G401.6 (cell line): ENCODE measurements around the gene EXTL1.

Experiments used
- FAIRE-seq: peaks from 2 replicates; lab custom pipeline; 2012; peaks lifted over from hg19 to GRCh38; lab: Jason Lieb, UNC

The EXTL1 gene

GRCh38 chr1:26025060-26025459 lies 3.5 kb downstream of the EXTL1 start:
- no peak for FAIRE-seq

- FAIRE-seq: no peak
Observed at GRCh38 chr1:26025517-26025916, 3.9 kb downstream of the EXTL1 start.

- FAIRE-seq: no peak
Observed at GRCh38 chr1:26027716-26028489, 6.3 kb downstream of the EXTL1 start.

- FAIRE-seq: no peak
Observed at GRCh38 chr1:26028490-26028980, 7.0 kb downstream of the EXTL1 start.

GRCh38 chr1:26029054-26029863 lies 7.7 kb downstream of the EXTL1 start:
- peak; percentile 13 for FAIRE-seq

- peak; percentile 86 for FAIRE-seq
Observed at GRCh38 chr1:26029864-26030481, 8.4 kb downstream of the EXTL1 start.

GRCh38 chr1:26031196-26031595 lies 9.6 kb downstream of the EXTL1 start:
- no peak for FAIRE-seq

- FAIRE-seq: no peak
Observed at GRCh38 chr1:26031611-26032220, 10.1 kb downstream of the EXTL1 start.

- FAIRE-seq: no peak
Observed at GRCh38 chr1:26032656-26033357, 11.2 kb downstream of the EXTL1 start.

- FAIRE-seq: no peak
Observed at GRCh38 chr1:26034504-26035202, 13.1 kb downstream of the EXTL1 start.

GRCh38 chr1:26035203-26035958 lies 13.8 kb downstream of the EXTL1 start:
- peak; percentile 89 for FAIRE-seq

- FAIRE-seq: peak; percentile 86
Observed at GRCh38 chr1:26035959-26036755, 14.6 kb downstream of the EXTL1 start.

- no peak for FAIRE-seq
Observed at GRCh38 chr1:26036756-26037281, 15.2 kb downstream of the EXTL1 start.

- FAIRE-seq: no peak
Observed at GRCh38 chr1:26037904-26038303, 16.3 kb downstream of the EXTL1 start.

GRCh38 chr1:26038477-26038876 lies 16.9 kb downstream of the EXTL1 start:
- no peak for FAIRE-seq

- no peak for FAIRE-seq
Observed at GRCh38 chr1:26038904-26039303, 17.3 kb downstream of the EXTL1 start.

GRCh38 chr1:26041401-26041800 lies 19.8 kb downstream of the EXTL1 start:
- no peak for FAIRE-seq

GRCh38 chr1:26041978-26042377 lies 20.4 kb downstream of the EXTL1 start:
- no peak for FAIRE-seq

- FAIRE-seq: no peak
Observed at GRCh38 chr1:26043765-26044164, 22.2 kb downstream of the EXTL1 start.
